Glutamatergic neuron (in vitro differentiated cells): ENCODE measurements around the gene C1QL1. TPM values are rescaled to one million over a fixed set of nuclear protein-coding genes. Genes with fewer than 3 reads are reported as not detected.

ENCODE experiments used
- DNase-seq: peaks from one replicate; pipeline ENCODE4 v3.0.0; 2022
- H3K27ac Mint-ChIP-seq: one replicate; pipeline ENCODE4 v1.8.0; 2020; ENCODE audit warnings: mild to moderate bottlenecking, mixed read lengths, inconsistent platforms; ENCODE audit not compliant: unreplicated experiment
- H3K27me3 Mint-ChIP-seq: one replicate; pipeline ENCODE4 v1.8.0; 2020; ENCODE audit warnings: mild to moderate bottlenecking, moderate library complexity, mixed read lengths, inconsistent platforms; ENCODE audit not compliant: unreplicated experiment
- H3K36me3 Mint-ChIP-seq: one replicate; pipeline ENCODE4 v1.8.0; 2020; ENCODE audit warnings: mild to moderate bottlenecking, mixed read lengths, inconsistent platforms; ENCODE audit not compliant: unreplicated experiment
- H3K4me1 Mint-ChIP-seq: one replicate; pipeline ENCODE4 v1.8.0; 2020; ENCODE audit warnings: mild to moderate bottlenecking, low read depth, mixed read lengths, inconsistent platforms; ENCODE audit not compliant: unreplicated experiment
- H3K4me3 Mint-ChIP-seq: one replicate; pipeline ENCODE4 v1.8.0; 2020; ENCODE audit warnings: mild to moderate bottlenecking, mixed read lengths, inconsistent platforms; ENCODE audit not compliant: unreplicated experiment
- H3K9me3 Mint-ChIP-seq: one replicate; pipeline ENCODE4 v1.8.0; 2020; ENCODE audit warnings: mild to moderate bottlenecking, moderate library complexity, mixed read lengths, inconsistent platforms; ENCODE audit not compliant: unreplicated experiment
- CTCF ChIP-seq: fragments of 200-600 bp; sonication (generic); IDR thresholded peaks from one replicate; pipeline ENCODE4 v1.5.0; 2021; ENCODE audit not compliant: partially characterized antibody, unreplicated experiment
- total RNA-seq: library from RNA; stranded (reverse); fragmentation: NEBNext Ultra II Directional; extraction: Animal tissue kit (Norgen Biotek cat#: 25700); gene quantifications from one replicate; pipeline ENCODE4 v1.2.1, GENCODE V29; 2021; ENCODE audit not compliant: unreplicated experiment

The C1QL1 gene
- total RNA-seq, 1 donor from 2014 or later: 14.6 TPM

- H3K36me3 Mint-ChIP-seq: peaks cover 5% of the 10 kb centered on the region
- H3K4me3 Mint-ChIP-seq: peak overlapping the region; percentile 69
- H3K27me3 Mint-ChIP-seq: peaks cover 5% of the 10 kb centered on the region
- no peak for DNase-seq
- H3K9me3 Mint-ChIP-seq: peaks cover 12% of the 10 kb centered on the region
- no peak for TF ChIP-seq CTCF
- peak overlapping the region; percentile 78 for H3K27ac Mint-ChIP-seq
- H3K4me1 Mint-ChIP-seq: peaks cover 20% of the 10 kb centered on the region
Measured at GRCh38 chr17:45004388-45004787, 36.3 kb upstream of the C1QL1 start.

- H3K9me3 Mint-ChIP-seq: peaks cover 12% of the 10 kb centered on the region
- H3K27me3 Mint-ChIP-seq: peaks cover 5% of the 10 kb centered on the region
- H3K4me3 Mint-ChIP-seq: peak overlapping the region; percentile 69
- DNase-seq: no peak
- H3K36me3 Mint-ChIP-seq: peaks cover 10% of the 10 kb centered on the region
- no peak overlapping the region for H3K27ac Mint-ChIP-seq
- no peak for TF ChIP-seq CTCF
- H3K4me1 Mint-ChIP-seq: peaks cover 20% of the 10 kb centered on the region
Measured at GRCh38 chr17:45003877-45004276, 35.8 kb upstream of the C1QL1 start.

GRCh38 chr17:45001310-45001709, 33.2 kb upstream of the C1QL1 start:
- Mint-ChIP-seq H3K4me1 (peaks cover 20% of the 10 kb centered on the region), H3K36me3 (peaks cover 20% of the 10 kb centered on the region), H3K27ac (no peak overlapping the region), H3K4me3 (peak overlapping the region; percentile 52), H3K9me3 (peaks cover 12% of the 10 kb centered on the region), H3K27me3 (peaks cover 12% of the 10 kb centered on the region)
- DNase-seq: no peak
- TF ChIP-seq CTCF: no peak

- no peak overlapping the region for H3K27ac Mint-ChIP-seq
- H3K27me3 Mint-ChIP-seq: peaks cover 18% of the 10 kb centered on the region
- no peak overlapping the region for H3K4me3 Mint-ChIP-seq
- no peak for TF ChIP-seq CTCF
- no peak for DNase-seq
- peaks cover 19% of the 10 kb centered on the region for H3K4me1 Mint-ChIP-seq
- H3K36me3 Mint-ChIP-seq: peaks cover 21% of the 10 kb centered on the region
- peaks cover 14% of the 10 kb centered on the region for H3K9me3 Mint-ChIP-seq
Measured at GRCh38 chr17:44999433-44999832, 31.3 kb upstream of the C1QL1 start.

- Mint-ChIP-seq H3K4me1 (peaks cover 12% of the 10 kb centered on the region), H3K27me3 (peaks cover 20% of the 10 kb centered on the region), H3K27ac (no peak overlapping the region), H3K36me3 (peaks cover 21% of the 10 kb centered on the region), H3K4me3 (no peak overlapping the region), H3K9me3 (peaks cover 12% of the 10 kb centered on the region)
- DNase-seq: no peak
- no peak for TF ChIP-seq CTCF
Measured at GRCh38 chr17:44998646-44999045, 30.5 kb upstream of the C1QL1 start.
